Measurements from ENCODE around the gene TRIM54. TPM values are rescaled to one million over a fixed set of nuclear protein-coding genes. Genes with fewer than 3 reads are reported as not detected.
"Not testable (repeated sequence)": the region's sequence is repeated elsewhere in the genome, so short reads cannot be mapped to it uniquely, and the experiment has no call there.

TRIM54 gene
- polyA plus RNA-seq, 4 donors, result 3.4 to 8.7 (median 4.7) TPM

GRCh38 chr2:27255660-27256059 is 26.6 kb upstream of the TRIM54 start:
- no peak for DNase-seq (ENCODE audit: low read depth in 4 of 4, low spot score in 2 of 4)

GRCh38 chr2:27256855-27257454 is 25.3 kb upstream of the TRIM54 start:
- no peak for DNase-seq (ENCODE audit: low read depth in 4 of 4, low spot score in 2 of 4)

- no peak for DNase-seq (ENCODE audit: low read depth in 4 of 4, low spot score in 2 of 4)
Measured at GRCh38 chr2:27258051-27258450, 24.2 kb upstream of the TRIM54 start.

- no peak for DNase-seq (ENCODE audit: low read depth in 4 of 4, low spot score in 2 of 4)
Measured at GRCh38 chr2:27261241-27261925, 20.8 kb upstream of the TRIM54 start.

GRCh38 chr2:27261926-27262298 is 20.3 kb upstream of the TRIM54 start:
- DNase-seq (ENCODE audit: low read depth in 4 of 4, low spot score in 2 of 4), result no peak

GRCh38 chr2:27262379-27263286 is 19.6 kb upstream of the TRIM54 start, which contains the start of gene SLC30A3:
TSS of gene SLC30A3 (minus strand) at chr2:27263047. CDS start at chr2:27262906, 141 bp downstream.
- DNase-seq (ENCODE audit: low read depth in 4 of 4, low spot score in 2 of 4), result no peak

GRCh38 chr2:27263287-27264252 is 18.7 kb upstream of the TRIM54 start:
- no peak for DNase-seq (ENCODE audit: low read depth in 4 of 4, low spot score in 2 of 4)

GRCh38 chr2:27264253-27264752 is 17.9 kb upstream of the TRIM54 start:
- DNase-seq (ENCODE audit: low read depth in 4 of 4, low spot score in 2 of 4), result no peak

GRCh38 chr2:27264753-27265535 is 17.3 kb upstream of the TRIM54 start:
- peak in 1 of 4 donors; percentile 61 for DNase-seq (ENCODE audit: low read depth in 4 of 4, low spot score in 2 of 4)

- no peak for DNase-seq (ENCODE audit: low read depth in 4 of 4, low spot score in 2 of 4)
Measured at GRCh38 chr2:27265536-27265870, 16.7 kb upstream of the TRIM54 start.

- DNase-seq (ENCODE audit: low read depth in 4 of 4, low spot score in 2 of 4), result not testable (repeated sequence)
Measured at GRCh38 chr2:27268296-27268695, 13.9 kb upstream of the TRIM54 start.

GRCh38 chr2:27270131-27270530 is 12.1 kb upstream of the TRIM54 start:
- DNase-seq (ENCODE audit: low read depth in 4 of 4, low spot score in 2 of 4), result no peak

GRCh38 chr2:27270670-27271069 is 11.6 kb upstream of the TRIM54 start:
- DNase-seq (ENCODE audit: low read depth in 4 of 4, low spot score in 2 of 4), result no peak

- DNase-seq (ENCODE audit: low read depth in 4 of 4, low spot score in 2 of 4), result no peak
Measured at GRCh38 chr2:27271631-27272340, 10.4 kb upstream of the TRIM54 start.

GRCh38 chr2:27272537-27273522 is 9.4 kb upstream of the TRIM54 start:
- not testable (repeated sequence) for DNase-seq (ENCODE audit: low read depth in 4 of 4, low spot score in 2 of 4)

GRCh38 chr2:27275211-27276150 is 6.7 kb upstream of the TRIM54 start, which contains the start of gene DNAJC5G:
TSS of gene DNAJC5G (plus strand) at chr2:27275433. CDS start at chr2:27276729, 1,296 bp downstream.
- no peak for DNase-seq (ENCODE audit: low read depth in 4 of 4, low spot score in 2 of 4)

All from left renal cortex interstitium (tissue), 4 donors.